HL-60 (cell line): ENCODE measurements around the gene PDCD7.
A peak's percentile ranks its signal among the peaks of the same experiment; 100 is the strongest.
"Not testable (repeated sequence)": the region's sequence is repeated elsewhere in the genome, so short reads cannot be mapped to it uniquely, and the experiment has no call there.

ENCODE experiments used
- DNase-seq, 2 experiments: peaks; one replicate each; pipeline ENCODE4 v3.0.0-alpha.2; 2010 to 2020; ENCODE audit warnings: low read depth in 1 of 2, low spot score in 1 of 2
- H3K27ac ChIP-seq: fragments of 250-450 bp; sonication (Bioruptor Pico); replicated peaks from 2 replicates; pipeline ENCODE4 v1.5.1; 2020; ENCODE audit warnings: mild to moderate bottlenecking, moderate library complexity
- H3K27me3 ChIP-seq: fragments of 250-450 bp; sonication (Bioruptor Pico); 2 replicates; pipeline ENCODE4 v1.5.1; 2021; ENCODE audit warnings: mild to moderate bottlenecking, moderate library complexity; ENCODE audit not compliant: insufficient read depth, poor library complexity, severe bottlenecking
- H3K4me3 ChIP-seq: replicated peaks from 2 replicates; pipeline ENCODE4 v1.5.1; 2011; ENCODE audit warnings: mild to moderate bottlenecking, control low read depth, low read length; ENCODE audit not compliant: insufficient read depth
- GABPA ChIP-seq: IDR thresholded peaks from 2 replicates; pipeline ENCODE4 v1.6.1; 2012; ENCODE audit warnings: low read depth
- POLR2AphosphoS5 ChIP-seq: IDR thresholded peaks from 2 replicates; pipeline ENCODE4 v1.6.1; 2012; ENCODE audit warnings: low read depth
- SPI1 ChIP-seq: IDR thresholded peaks from 2 replicates; pipeline ENCODE4 v1.6.1; 2012; ENCODE audit warnings: low read depth, mild to moderate bottlenecking, borderline replicate concordance
- long read RNA-seq: library from polyadenylated mRNA; unstranded; transcript quantifications from one replicate; pipeline ENCODE4 v2.0.0, GENCODE V29; 2020
- TF ChIP-seq, protein P1 (sequence below): IDR thresholded peaks from one replicate; pipeline ENCODE4 v1.5.1; 2011; ENCODE audit warnings: low read length, control low read depth, inconsistent platforms; ENCODE audit not compliant: insufficient read depth
- TF ChIP-seq, protein P2 (sequence below): IDR thresholded peaks from 2 replicates; pipeline ENCODE4 v1.6.1; 2012; ENCODE audit warnings: low read depth; ENCODE audit not compliant: insufficient replicate concordance

Gene PDCD7
- long read RNA-seq, partial matches to known transcripts = 2 of 5 reads
- long read RNA-seq, other reads (novel, unspliced or antisense) = 3 of 5 reads

- H3K27ac ChIP-seq = peak within 1 kb of the TSS; percentile 65
- H3K4me3 ChIP-seq = peak within 1 kb of the TSS; percentile 78
- H3K27me3 ChIP-seq = no peaks in the 10 kb centered on the region
- TF ChIP-seq GABPA = peak; percentile 86
- peak; percentile 83 for TF ChIP-seq POLR2AphosphoS5
- TF ChIP-seq, protein P1, sequence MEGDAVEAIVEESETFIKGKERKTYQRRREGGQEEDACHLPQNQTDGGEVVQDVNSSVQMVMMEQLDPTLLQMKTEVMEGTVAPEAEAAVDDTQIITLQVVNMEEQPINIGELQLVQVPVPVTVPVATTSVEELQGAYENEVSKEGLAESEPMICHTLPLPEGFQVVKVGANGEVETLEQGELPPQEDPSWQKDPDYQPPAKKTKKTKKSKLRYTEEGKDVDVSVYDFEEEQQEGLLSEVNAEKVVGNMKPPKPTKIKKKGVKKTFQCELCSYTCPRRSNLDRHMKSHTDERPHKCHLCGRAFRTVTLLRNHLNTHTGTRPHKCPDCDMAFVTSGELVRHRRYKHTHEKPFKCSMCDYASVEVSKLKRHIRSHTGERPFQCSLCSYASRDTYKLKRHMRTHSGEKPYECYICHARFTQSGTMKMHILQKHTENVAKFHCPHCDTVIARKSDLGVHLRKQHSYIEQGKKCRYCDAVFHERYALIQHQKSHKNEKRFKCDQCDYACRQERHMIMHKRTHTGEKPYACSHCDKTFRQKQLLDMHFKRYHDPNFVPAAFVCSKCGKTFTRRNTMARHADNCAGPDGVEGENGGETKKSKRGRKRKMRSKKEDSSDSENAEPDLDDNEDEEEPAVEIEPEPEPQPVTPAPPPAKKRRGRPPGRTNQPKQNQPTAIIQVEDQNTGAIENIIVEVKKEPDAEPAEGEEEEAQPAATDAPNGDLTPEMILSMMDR = no peak
- no peak for TF ChIP-seq SPI1
- TF ChIP-seq, protein P2, sequence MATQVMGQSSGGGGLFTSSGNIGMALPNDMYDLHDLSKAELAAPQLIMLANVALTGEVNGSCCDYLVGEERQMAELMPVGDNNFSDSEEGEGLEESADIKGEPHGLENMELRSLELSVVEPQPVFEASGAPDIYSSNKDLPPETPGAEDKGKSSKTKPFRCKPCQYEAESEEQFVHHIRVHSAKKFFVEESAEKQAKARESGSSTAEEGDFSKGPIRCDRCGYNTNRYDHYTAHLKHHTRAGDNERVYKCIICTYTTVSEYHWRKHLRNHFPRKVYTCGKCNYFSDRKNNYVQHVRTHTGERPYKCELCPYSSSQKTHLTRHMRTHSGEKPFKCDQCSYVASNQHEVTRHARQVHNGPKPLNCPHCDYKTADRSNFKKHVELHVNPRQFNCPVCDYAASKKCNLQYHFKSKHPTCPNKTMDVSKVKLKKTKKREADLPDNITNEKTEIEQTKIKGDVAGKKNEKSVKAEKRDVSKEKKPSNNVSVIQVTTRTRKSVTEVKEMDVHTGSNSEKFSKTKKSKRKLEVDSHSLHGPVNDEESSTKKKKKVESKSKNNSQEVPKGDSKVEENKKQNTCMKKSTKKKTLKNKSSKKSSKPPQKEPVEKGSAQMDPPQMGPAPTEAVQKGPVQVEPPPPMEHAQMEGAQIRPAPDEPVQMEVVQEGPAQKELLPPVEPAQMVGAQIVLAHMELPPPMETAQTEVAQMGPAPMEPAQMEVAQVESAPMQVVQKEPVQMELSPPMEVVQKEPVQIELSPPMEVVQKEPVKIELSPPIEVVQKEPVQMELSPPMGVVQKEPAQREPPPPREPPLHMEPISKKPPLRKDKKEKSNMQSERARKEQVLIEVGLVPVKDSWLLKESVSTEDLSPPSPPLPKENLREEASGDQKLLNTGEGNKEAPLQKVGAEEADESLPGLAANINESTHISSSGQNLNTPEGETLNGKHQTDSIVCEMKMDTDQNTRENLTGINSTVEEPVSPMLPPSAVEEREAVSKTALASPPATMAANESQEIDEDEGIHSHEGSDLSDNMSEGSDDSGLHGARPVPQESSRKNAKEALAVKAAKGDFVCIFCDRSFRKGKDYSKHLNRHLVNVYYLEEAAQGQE = no peak
- DNase-seq = peak; percentile 88 to 90
Observed at GRCh38 chr15:65133548-65134200, at the start of gene PDCD7. TSS of gene PDCD7 (minus strand) at chr15:65133808. CDS start at chr15:65133781, 27 bp downstream.

- no peak for TF ChIP-seq GABPA
- TF ChIP-seq SPI1 = peak; percentile 28; the same call in 1 of the 2 replicates
- H3K27ac ChIP-seq = no peak overlapping the region
- H3K27me3 ChIP-seq = no peaks in the 10 kb centered on the region
- DNase-seq = no peak
- no peak overlapping the region for H3K4me3 ChIP-seq
Observed at GRCh38 chr15:65182538-65182937, 48.9 kb upstream of the PDCD7 start.

- H3K27me3 ChIP-seq, H3K4me3 ChIP-seq, H3K27ac ChIP-seq, DNase-seq: not testable (repeated sequence)
Observed at GRCh38 chr15:65181582-65182353, 48.2 kb upstream of the PDCD7 start.

DNA sequence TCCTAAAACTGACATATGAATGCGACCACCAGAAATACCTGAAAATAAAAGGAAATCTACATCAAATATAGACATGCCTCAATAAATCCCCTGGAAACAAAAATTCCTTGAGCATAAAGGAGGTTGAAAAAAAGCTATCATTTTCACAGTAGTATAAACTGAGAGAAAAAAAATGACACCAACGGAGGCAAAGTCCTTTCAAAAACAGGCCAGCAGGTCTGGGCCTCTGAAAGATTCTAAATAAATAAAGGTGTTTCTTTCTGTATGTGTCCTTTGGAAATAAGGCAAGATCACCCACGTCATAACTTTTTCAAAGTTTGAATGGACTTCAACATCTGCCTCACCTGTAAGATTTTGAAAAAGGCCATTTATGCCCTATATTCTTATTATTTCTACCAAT is 46.6 kb upstream of the PDCD7 start:
- H3K4me3 ChIP-seq = no peak overlapping the region
- no peak overlapping the region for H3K27ac ChIP-seq
- no peak for DNase-seq
- TF ChIP-seq SPI1 = no peak
- TF ChIP-seq, protein P2 = no peak
- TF ChIP-seq, protein P1 = no peak
- no peak for TF ChIP-seq POLR2AphosphoS5
- TF ChIP-seq GABPA = no peak
- no peaks in the 10 kb centered on the region for H3K27me3 ChIP-seq
